ENCODE results near the gene KIFC3.
"Not testable (repeated sequence)": the region's sequence is repeated elsewhere in the genome, so short reads cannot be mapped to it uniquely, and the experiment has no call there.

KIFC3 gene

DNA sequence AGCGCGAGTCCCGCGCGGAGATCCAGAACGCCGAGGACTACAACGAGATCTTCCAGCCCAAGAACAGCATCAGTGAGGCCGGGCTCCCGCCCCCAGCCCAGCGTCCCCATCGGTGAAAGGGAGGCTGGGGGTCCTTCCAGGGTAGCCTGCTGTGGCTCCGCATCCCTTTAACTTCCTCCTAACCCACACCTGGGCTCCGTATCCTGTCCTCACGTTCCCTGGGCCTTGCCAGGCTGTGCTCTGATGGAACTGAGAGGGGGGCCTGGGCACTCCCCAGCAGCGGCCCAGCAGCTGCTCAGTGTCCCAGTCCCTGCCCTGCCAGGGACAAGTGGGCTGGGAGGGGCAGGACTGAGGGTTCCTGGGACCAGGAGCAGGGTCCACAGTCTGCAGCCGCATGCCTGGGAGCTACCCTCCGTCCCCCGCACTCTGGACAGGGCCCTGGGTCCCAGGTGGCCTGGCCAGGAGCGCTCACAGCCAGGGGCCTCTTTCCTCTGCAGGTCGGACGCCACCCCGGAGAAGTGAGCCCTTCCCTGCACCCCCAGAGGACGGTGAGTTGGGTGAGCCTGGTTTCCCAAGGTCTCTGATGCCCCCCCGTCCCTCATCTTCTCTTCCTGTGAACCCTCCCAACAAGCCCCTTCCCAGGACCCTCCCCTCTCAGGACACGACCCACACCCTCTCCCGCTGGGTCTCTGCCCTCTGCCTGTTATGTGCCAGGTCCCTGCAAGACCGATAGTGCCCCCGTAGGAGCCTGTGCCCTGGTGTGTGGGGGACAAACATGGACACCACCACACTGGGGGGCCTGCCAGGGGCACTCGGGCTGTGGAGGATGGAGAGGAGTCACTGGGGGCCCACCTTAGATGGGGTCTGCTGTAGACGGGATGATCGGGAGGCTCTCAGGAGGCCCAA is 48.6 kb downstream of the KIFC3 start:
- no peak for DNase-seq (ENCODE audit: low spot score)

DNA sequence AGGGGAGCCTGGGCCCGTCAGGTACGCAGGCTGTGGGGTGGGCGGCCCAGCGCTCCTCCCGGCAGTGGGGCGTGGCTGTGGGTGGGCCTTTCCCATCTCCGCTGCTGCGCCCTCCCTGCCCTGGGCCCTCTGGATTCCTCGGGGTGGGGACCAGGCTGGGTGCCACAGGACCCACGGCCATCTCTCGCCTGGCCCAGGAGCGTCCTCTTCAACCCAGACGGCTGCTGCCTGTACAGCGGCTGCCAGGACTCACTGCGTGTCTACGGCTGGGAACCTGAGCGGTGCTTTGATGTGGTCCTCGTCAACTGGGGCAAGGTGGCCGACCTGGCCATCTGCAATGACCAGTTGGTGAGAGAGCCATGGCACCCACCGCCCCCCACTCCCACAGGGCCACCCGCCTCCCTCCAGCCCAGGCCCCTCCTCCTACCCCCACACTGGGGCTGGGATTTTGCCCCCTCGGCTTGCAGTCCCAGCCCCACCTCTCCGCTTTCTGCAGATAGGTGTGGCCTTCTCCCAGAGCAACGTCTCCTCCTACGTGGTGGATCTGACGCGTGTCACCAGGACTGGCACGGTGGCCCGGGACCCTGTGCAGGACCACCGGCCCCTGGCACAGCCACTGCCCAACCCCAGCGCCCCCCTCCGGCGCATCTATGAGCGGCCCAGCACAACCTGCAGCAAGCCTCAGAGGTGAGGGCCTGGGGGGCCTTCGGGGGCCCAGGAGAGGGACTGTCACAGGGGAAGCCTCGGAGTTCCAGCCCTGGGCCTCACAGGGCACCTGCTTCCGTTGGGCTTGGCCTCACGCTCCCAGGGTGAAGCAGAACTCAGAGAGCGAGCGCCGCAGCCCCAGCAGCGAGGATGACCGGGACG is 49.5 kb downstream of the KIFC3 start:
- no peak for DNase-seq (ENCODE audit: low spot score)

DNA sequence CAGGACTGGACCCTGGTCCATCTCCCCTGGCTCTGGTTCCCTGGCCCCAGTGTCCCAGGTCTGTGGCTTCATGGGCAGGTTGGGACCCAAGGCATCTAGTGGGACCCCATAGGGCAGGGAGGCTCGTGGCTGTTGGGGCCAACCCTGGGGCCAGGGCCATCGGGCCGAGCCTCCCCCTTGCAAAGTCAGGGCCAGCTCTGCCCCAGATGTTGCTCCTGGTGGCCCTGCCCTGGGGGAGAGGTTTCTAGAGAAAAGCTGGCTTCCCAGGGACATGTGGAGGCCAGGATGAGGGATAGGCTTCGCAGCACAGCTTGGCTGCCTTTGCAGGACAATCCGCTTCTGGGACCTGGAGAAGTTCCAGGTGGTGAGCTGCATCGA is 50.1 kb downstream of the KIFC3 start:
- DNase-seq (ENCODE audit: low spot score): no peak

DNA sequence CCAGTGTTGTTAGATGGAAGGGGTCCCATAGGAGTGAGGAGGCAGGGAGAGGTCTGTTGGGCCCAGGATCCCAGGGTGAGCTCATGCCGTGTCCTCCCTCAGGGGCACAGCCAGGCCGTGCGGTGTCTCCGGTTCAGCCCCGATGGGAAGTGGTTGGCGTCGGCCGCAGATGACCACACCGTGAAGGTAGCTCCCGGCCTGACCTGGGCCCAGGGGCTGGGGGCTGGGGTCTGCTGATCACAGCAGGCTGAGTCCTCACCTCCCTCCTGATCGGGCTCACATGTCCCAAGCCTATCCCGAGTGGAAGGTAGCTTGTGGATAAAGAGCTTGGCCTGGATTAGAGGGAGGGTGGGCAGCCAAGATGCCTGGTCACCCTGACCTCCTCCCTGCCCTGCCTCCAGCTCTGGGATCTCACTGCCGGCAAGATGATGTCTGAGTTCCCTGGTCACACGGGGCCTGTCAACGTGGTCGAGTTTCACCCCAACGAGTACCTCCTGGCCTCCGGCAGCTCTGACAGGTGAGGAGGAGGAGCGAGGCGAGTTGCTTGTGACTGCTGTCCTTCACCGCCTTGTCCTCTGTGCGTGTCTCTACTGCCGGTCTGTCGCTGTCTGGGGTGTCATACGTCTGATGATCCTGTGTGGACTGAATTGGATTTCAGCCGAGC is 50.6 kb downstream of the KIFC3 start:
- no peak for DNase-seq (ENCODE audit: low spot score)

DNA sequence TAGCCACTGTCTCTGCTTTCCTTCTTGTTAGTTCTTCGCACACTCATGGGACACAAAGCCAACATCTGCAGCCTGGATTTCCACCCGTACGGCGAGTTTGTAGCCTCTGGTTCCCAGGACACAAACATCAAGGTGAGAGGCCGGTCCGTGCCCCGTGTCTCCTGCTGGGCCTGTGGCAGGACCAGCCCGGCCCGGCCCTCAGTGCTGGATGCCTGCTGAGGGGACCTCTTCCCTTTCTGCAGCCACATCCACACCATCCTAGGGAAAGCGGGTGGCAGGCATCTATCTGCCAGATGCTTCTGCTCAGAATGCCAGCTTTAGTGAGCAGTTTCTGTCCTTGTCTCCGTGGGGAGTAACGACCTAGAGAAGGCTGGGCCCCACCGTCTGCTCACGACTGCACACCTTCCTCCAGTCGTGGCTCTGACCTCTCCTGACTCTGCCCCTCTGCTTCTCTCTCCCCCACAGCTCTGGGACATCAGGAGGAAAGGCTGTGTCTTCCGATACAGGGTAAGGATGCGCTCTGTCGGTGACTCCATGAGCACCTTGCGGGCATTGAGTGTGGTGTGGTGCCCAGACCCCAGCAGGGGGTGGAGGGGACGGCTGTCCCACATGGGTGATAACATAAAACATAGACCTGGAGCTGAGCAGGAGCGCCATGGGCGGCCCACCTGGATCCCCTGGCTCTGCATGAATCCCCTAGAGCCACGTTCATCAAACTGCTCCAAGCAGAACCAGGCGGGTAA is 51.3 kb downstream of the KIFC3 start:
- DNase-seq (ENCODE audit: low spot score): no peak

DNA sequence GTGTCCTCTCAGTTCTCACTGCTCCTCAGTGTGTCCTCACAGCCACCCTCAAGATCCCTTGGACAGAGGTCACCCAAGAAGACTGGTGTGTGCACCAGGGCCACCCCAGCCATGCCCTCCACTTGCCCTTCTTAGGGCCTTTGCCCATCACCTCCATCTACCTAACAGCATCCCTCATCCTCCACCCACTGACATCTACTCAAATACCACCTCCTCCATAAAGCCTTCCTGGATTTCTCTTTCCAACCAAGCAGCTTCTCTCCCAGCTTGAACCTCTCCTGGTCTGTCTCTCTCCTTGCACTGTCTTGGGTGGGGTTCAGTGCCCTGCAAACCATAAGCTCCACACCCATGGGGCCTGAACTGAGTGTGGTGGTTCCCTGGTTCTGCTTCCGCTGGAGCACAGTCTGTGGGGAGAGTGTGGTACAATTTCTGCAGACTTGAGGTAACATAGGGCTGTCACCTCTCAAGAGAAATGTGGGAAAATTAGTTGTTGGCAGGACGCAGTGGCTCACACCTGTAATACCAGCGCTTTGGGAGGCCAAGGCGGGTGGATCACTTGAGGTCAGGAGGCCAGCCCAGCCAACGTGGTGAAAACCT is 52.3 kb downstream of the KIFC3 start:
- no peak for DNase-seq (ENCODE audit: low spot score)

DNA sequence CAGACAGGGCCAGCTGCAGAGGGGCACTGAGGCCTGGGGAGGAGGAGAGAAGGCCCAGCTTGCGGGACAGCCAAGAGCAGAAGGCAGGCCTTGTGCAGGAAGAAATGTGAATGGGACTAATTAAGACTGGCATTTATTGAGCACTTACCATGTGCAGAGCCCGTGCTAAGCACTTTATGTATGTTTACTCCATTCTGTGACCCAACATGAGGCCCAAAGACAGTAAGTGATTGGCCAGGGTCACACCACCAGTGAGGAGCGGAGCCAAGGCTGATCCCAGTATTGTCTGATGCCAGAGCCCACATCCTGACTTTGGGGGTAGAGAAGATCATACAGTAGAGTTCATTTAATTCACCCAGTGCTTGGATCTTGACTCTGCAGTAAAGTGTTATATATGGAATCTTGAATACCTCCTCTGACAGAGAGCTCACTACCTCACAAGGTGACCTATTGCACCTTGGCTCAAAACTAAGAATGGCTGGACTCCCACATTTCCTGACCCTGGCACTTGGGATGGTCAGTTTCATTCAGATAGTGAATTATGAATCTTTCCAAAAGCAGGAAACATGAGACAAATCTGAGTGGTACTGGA is 53.1 kb downstream of the KIFC3 start:
- no peak for DNase-seq (ENCODE audit: low spot score)

DNA sequence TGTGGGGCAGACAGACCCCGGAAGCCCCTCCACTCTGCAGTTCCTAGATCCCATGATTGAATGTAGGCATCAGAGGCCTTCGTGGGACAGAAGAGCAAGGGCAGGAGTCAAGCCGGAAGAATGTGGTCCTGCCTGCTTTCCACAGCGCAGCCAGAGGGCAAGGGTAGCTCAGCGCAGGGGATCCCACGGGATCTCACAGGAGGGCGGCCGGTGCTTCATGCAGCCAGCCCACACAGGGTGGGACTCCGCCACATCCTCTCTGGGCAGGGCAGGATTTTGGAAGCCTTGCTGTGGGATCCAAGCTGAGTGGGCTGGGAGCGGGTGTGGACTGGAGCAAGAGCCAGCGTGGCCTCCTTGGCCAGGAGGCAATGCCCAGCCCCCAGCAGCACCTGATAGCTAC is 53.7 kb downstream of the KIFC3 start:
- DNase-seq (ENCODE audit: low spot score): no peak

DNA sequence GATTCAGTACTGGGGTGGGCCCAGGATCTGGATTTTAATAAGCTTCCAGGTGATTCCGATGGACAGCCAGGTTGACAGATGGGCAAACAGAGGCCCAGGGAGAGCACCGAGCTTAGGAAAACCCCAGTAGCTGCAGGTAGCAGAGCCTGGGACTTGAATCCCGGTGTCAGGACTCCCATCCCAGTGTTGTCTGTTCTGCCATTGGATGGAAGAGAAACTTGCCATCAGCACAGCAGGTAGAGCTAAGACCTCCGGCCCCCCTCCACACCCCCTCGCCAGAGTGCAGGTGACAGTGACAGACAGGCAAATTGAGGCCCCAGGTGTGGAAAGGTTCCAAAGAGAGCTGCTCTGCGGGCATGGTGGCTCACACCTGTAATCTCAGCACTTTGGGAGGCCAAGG is 54.3 kb downstream of the KIFC3 start:
- no peak for DNase-seq (ENCODE audit: low spot score)

DNA sequence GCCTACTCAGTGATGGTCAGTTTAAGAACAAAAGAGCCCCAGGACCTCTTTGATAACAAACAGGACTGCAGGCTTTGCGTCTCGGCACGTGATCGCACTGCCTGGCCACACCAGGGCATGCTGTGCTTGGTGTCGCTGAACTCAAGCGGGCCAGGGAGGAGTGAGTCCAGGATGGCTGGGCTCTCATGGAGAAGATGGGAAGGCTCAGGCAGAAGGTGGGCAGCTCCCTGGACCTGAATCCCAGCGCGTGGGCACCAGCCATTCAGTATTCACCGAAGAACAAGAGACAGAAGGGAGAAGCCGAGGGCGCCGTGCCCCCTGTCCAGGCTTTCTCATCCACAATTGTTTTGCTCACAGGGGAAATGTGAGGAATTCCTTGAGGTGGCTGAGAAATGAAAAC is 54.8 kb downstream of the KIFC3 start:
- DNase-seq (ENCODE audit: low spot score): no peak

DNA sequence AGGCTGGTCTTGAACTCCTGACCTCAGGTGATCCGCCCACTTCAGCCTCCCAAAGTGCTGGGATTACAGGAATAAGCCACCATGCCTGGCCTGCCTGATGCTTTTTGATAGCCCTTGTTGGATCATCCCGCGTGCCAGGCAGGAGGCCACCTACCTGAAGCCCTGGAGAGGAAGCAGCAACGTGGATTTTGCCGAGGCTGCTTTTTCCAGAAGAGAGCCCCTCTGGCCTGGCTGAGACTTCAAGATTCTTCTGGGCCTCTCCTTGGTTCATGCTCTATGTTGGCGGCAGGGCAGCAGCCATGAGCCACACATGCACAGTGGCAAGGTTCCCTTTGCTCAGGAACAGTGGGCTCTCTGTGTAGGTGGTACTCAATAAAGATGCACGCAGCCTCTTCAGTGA is 55.2 kb downstream of the KIFC3 start:
- no peak for DNase-seq (ENCODE audit: low spot score)

DNA sequence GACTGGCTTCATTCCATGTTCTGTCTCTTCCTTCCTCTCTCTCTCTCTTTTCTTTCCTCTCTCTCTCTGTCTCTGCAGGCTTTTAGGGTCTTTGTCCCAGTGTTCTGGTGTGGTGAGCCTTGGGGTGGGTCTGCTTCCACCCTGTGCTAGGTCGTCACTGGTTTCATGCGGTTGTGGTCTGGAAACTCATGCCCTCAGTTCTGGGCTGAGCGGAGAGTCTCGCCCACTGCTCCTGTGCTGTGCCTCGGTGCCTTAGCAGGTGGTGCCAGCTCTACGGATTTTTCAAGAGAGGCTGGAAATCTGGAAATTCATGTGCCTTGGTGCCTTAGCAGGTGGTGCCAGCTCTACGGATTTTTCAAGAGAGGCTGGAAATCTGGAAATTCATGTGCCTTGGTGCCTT is 56.0 kb downstream of the KIFC3 start:
- not testable (repeated sequence) for DNase-seq (ENCODE audit: low spot score)

DNA sequence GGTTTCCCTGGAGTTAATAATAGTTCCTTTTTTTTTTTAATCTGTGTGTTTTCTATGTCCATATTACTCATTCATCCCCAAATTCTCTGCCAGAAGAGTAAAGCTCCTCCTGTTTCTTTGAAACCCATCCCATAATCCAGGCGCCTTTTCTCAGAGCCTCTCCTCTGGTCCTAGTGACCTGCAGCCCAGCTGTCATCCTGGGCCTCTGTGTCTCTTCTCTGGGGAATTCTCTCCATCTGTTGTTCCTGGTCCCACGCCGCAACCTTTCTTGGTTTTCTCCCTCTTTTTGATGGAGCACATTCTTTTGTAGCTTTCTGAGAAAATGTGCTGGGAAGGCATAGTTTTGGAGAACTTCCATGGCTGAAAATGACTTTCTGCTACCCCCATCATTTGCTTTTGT is 56.5 kb downstream of the KIFC3 start:
- DNase-seq (ENCODE audit: low spot score): no peak

DNA sequence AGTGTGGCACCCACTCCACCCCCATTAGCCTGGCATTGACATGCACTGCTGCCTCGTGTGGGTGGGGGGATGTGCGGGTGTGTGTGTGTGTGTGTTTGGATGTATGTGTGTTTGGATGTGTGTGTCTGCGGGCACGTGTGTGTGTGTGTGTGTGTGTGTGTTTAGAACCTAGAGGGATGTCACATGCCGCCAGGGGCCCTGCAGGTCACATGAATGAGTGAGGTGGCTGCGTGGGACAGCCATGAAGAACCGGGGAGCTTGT is 57.7 kb downstream of the KIFC3 start:
- no peak for DNase-seq (ENCODE audit: low spot score)

DNA sequence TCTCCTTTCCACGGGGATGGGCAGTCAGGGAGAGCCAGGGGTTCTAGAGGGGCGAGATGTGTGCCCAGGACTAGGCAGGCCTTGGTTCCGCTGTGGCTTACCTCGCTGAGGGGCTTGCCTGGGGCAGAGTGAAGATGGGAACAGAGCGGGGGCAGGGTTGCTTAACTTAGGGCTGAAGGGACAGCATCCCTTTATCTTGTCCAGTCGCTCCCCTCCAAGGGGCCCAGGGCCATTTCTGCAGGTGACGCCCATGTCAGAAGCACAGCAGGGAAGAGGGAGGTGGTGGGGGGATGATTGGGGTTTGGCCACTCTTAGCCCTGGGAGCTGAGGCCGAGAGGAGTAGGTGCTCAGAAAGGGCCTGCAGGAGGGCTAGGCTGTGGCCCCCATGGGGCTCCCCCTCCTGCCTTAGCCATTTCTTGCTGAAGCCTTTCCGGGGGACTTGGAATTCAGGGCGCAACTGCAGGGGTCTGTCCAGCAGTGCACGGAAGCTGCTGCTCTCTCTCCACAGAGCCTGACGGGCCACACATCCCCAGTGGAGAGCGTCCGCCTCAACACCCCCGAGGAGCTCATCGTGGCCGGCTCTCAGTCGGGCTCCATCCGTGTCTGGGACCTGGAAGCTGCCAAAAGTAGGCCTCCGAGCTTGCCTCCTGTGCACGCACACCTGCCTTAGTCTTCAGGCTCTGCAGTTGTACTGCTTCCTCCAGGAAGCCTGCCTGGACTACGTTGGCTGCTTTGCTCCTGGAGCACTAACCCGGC is 58.2 kb downstream of the KIFC3 start:
- DNase-seq (ENCODE audit: low spot score): no peak

DNA sequence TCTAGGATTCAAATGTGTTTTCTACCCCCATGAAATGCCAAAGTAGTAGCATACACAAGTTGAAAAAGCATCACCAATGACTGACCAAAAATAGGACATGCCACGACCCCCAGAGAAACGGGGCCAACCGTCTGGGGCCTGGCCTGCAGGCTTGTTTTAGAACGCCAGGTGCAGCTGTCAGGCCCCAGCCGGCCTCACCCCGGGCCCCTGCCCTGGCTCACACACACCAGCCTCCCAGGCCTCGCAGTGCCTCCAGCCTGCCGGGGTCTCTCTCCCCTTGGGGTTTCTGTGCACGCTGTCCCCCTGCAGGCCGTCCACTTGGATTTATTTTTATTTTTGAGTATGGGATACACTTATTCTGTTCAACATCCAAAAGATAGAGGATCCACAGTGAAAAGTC is 58.8 kb downstream of the KIFC3 start:
- no peak for DNase-seq (ENCODE audit: low spot score)

DNA sequence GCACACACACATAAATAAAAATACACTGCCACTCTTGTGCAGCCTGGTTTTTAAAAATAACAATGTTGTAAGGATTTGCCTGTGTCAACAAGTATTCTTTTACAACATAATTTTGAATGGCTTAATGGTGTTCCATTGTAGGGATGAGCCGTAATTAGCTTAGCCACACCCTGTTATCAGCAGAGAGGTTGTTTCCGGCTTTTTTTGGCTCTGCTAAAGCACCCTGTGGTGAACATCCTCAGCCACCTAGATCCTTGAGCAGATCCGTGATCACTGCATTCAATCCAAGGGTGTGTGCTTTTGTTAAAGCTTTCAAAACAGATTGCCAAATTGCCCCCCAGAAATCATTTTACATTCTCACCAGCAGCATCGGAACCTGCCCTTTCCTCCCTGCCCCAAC is 59.7 kb downstream of the KIFC3 start:
- DNase-seq (ENCODE audit: low spot score): no peak

DNA sequence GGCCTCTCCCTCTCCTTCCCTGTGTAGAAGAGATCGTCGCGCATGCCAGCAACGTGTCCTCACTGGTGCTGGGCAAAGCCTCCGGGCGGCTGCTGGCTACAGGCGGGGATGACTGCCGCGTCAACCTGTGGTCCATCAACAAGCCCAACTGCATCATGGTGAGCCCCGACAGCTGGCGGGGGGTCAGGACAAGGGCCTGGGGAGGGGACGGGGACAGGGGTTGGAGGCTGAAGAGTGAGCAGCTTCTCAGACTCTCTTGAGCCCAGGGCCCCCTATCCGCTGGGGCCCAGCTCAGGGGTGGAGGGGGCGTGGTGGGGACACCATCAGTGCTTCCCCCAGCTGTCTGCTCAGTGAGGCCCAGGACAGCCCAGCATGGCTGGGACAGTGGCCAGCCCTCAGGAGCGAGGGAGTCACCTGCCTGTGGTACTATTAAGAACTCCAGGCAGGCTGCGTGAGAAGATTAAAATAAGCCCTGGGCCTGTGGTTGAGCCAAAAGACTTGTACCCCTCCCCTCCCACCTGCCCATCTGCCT is 60.6 kb downstream of the KIFC3 start:
- DNase-seq (ENCODE audit: low spot score): no peak

DNA sequence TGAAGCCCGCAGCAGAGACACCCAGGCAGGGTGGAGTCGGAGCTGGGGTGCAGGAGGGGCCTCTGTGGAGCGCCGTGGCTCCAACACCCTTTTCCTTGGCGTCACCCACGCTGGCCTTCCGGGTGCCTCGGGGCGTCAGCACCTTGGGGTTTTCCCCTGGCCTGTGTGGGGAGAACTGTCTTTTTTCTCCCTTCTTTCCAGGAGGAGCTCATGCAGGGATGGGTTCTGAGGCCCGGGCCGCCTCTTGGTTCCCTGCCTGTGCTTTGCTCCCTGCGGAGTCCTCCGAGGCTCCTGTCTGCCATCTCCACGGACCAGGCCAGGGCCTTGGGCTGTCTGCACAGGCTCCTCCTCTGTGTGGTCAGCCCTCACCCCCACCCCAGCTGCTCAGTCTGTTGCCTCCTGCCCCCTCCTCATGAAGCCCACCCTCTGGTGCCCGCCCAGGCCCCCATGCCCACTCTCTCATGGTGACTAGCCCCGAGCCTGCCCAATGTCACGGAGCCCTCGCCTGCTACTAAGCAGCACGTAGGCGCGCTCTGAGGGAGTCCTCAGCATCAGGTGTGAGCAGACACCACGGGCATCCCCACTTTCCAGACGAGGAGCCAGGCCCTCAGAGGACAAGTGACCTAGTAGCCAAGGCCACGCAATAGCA is 61.7 kb downstream of the KIFC3 start:
- DNase-seq (ENCODE audit: low spot score): no peak

Data from Ammon's horn (tissue), 1 donor.